ENCODE measurements around the gene SNTA1. TPM values are rescaled to one million over a fixed set of nuclear protein-coding genes. Genes with fewer than 3 reads are reported as not detected.

The SNTA1 gene
- total and polyA plus RNA-seq, 2 of the 13 experiments (the other 11 are each of a cell fraction or from before 2014, with no cell fraction given): 16.4 to 18.3 TPM

DNA sequence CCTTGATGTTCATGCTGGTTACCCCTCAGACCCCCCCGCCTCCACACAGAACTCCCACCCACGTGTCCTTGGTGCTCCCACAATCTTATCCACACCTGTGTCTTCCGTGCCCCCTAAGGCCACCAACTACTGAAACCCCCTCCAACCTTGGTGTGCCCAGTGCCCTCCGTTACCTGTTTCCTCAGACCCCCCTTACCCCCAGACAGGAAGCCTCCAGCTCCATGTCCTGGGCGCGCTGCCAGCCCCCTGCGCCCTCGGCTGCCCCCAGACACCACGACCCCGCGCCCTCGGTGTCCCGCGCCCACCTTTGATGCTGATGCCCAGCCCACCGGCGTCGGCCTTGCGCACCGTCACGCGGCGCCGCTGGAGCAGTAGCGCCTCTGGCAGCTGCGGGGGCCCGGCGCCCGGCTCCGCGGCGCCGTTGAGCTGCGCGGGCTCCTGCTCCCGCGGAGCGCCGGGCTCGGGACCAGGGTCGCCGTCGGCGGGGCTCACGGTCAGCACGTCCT lies 504 bp downstream of the SNTA1 start (continued):
- TF ChIP-seq KLF12 (CRISPR knock-in tag; IDR thresholded peaks at IDR 0.05; ENCODE audit: borderline replicate concordance) (no peak), HNRNPLL (IDR thresholded peaks at IDR 0.05; ENCODE audit: low read depth, low read length, poor library complexity, severe bottlenecking) (peak; percentile 66), GZF1 (CRISPR knock-in tag; IDR thresholded peaks at IDR 0.05) (no peak), KDM5B (CRISPR knock-in tag; IDR thresholded peaks at IDR 0.05; ENCODE audit: borderline replicate concordance) (peak; percentile 79; the same call in 1 of the 2 replicates), ZNF83 (CRISPR knock-in tag; IDR thresholded peaks at IDR 0.05; ENCODE audit: borderline replicate concordance) (no peak), RARA (CRISPR knock-in tag; IDR thresholded peaks at IDR 0.05) (no peak), SIN3A (IDR thresholded peaks at IDR 0.05; ENCODE audit: borderline replicate concordance, low read depth, low read length) (peak; percentile 14; the same call in 1 of the 2 replicates), PAF1 (CRISPR knock-in tag; IDR thresholded peaks at IDR 0.05) (no peak), KDM6A (CRISPR knock-in tag; IDR thresholded peaks at IDR 0.05; ENCODE audit: low read depth) (no peak), ZNF782 (CRISPR knock-in tag; IDR thresholded peaks at IDR 0.05; ENCODE audit: borderline replicate concordance) (0 out of 2 replicates have a peak, but pooled peaks have one; percentile 68), BORCS8-MEF2B (CRISPR knock-in tag; IDR thresholded peaks at IDR 0.05) (no peak; the same call in 1 of the 2 replicates), PATZ1 (CRISPR knock-in tag; IDR thresholded peaks at IDR 0.05) (peak; percentile 20; the same call in 1 of the 2 replicates), ZNF788 (CRISPR knock-in tag; IDR thresholded peaks at IDR 0.05; ENCODE audit: borderline replicate concordance) (no peak), ZNF792 (CRISPR knock-in tag; IDR thresholded peaks at IDR 0.05) (peak; percentile 29; the same call in 1 of the 2 replicates), RCOR2 (CRISPR knock-in tag; IDR thresholded peaks at IDR 0.05) (no peak), RBFOX2 (IDR thresholded peaks at IDR 0.05; ENCODE audit: low read depth, low read length) (no peak), HDAC2 (CRISPR knock-in tag; IDR thresholded peaks at IDR 0.05) (no peak), ZBTB25 (CRISPR knock-in tag; IDR thresholded peaks at IDR 0.05) (no peak), HDAC1 (CRISPR knock-in tag; IDR thresholded peaks at IDR 0.05) (peak; percentile 71), ZMYM3 (CRISPR knock-in tag; IDR thresholded peaks at IDR 0.05) (no peak)
- TF ChIP-seq, protein P1, sequence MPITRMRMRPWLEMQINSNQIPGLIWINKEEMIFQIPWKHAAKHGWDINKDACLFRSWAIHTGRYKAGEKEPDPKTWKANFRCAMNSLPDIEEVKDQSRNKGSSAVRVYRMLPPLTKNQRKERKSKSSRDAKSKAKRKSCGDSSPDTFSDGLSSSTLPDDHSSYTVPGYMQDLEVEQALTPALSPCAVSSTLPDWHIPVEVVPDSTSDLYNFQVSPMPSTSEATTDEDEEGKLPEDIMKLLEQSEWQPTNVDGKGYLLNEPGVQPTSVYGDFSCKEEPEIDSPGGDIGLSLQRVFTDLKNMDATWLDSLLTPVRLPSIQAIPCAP (CRISPR knock-in tag; IDR thresholded peaks at IDR 0.05; ENCODE audit: low read depth): no peak
- TF ChIP-seq, protein P2, sequence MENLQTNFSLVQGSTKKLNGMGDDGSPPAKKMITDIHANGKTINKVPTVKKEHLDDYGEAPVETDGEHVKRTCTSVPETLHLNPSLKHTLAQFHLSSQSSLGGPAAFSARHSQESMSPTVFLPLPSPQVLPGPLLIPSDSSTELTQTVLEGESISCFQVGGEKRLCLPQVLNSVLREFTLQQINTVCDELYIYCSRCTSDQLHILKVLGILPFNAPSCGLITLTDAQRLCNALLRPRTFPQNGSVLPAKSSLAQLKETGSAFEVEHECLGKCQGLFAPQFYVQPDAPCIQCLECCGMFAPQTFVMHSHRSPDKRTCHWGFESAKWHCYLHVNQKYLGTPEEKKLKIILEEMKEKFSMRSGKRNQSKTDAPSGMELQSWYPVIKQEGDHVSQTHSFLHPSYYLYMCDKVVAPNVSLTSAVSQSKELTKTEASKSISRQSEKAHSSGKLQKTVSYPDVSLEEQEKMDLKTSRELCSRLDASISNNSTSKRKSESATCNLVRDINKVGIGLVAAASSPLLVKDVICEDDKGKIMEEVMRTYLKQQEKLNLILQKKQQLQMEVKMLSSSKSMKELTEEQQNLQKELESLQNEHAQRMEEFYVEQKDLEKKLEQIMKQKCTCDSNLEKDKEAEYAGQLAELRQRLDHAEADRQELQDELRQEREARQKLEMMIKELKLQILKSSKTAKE (CRISPR knock-in tag; IDR thresholded peaks at IDR 0.05; ENCODE audit: borderline replicate concordance): no peak
- TF ChIP-seq, protein P3, sequence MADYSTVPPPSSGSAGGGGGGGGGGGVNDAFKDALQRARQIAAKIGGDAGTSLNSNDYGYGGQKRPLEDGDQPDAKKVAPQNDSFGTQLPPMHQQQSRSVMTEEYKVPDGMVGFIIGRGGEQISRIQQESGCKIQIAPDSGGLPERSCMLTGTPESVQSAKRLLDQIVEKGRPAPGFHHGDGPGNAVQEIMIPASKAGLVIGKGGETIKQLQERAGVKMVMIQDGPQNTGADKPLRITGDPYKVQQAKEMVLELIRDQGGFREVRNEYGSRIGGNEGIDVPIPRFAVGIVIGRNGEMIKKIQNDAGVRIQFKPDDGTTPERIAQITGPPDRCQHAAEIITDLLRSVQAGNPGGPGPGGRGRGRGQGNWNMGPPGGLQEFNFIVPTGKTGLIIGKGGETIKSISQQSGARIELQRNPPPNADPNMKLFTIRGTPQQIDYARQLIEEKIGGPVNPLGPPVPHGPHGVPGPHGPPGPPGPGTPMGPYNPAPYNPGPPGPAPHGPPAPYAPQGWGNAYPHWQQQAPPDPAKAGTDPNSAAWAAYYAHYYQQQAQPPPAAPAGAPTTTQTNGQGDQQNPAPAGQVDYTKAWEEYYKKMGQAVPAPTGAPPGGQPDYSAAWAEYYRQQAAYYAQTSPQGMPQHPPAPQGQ (CRISPR knock-in tag; IDR thresholded peaks at IDR 0.05; ENCODE audit: borderline replicate concordance): no peak
